Osteocyte (in vitro differentiated cells): ENCODE results near the gene FIBCD1. TPM values are rescaled to one million over a fixed set of nuclear protein-coding genes. Genes with fewer than 3 reads are reported as not detected.

Experiments used
- DNase-seq: peaks from one replicate; pipeline ENCODE4 v3.0.0; 2021; ENCODE audit warnings: mixed read lengths; ENCODE audit not compliant: unreplicated experiment; ENCODE audit errors: extremely low spot score
- H3K27ac Mint-ChIP-seq: one replicate; pipeline ENCODE4 v1.8.0; 2021; ENCODE audit warnings: mild to moderate bottlenecking, mixed read lengths; ENCODE audit not compliant: unreplicated experiment
- H3K27me3 Mint-ChIP-seq: one replicate; pipeline ENCODE4 v1.8.0; 2021; ENCODE audit warnings: mixed read lengths; ENCODE audit not compliant: unreplicated experiment
- H3K36me3 Mint-ChIP-seq: one replicate; pipeline ENCODE4 v1.8.0; 2021; ENCODE audit warnings: mixed read lengths; ENCODE audit not compliant: unreplicated experiment
- H3K4me1 Mint-ChIP-seq: one replicate; pipeline ENCODE4 v1.8.0; 2021; ENCODE audit warnings: mixed read lengths; ENCODE audit not compliant: unreplicated experiment
- H3K4me3 Mint-ChIP-seq: one replicate; pipeline ENCODE4 v1.8.0; 2021; ENCODE audit warnings: mild to moderate bottlenecking, moderate library complexity, mixed read lengths; ENCODE audit not compliant: unreplicated experiment
- H3K9me3 Mint-ChIP-seq: one replicate; pipeline ENCODE4 v1.8.0; 2021; ENCODE audit warnings: mixed read lengths; ENCODE audit not compliant: unreplicated experiment
- total RNA-seq: library from RNA; stranded (reverse); gene quantifications from 2 replicates; pipeline ENCODE4 v1.2.1, GENCODE V29; 2021
- TF ChIP-seq, protein P1 (sequence below): fragments of 200-600 bp; sonication (generic); IDR thresholded peaks from 2 replicates; pipeline ENCODE4 v1.5.0; 2021; ENCODE audit warnings: antibody characterized with exemption, mild to moderate bottlenecking, moderate library complexity

The FIBCD1 gene
- total RNA-seq, 1 donor from 2014 or later: 18.2 TPM

- H3K27ac Mint-ChIP-seq: no peak overlapping the region
- DNase-seq: no peak
- TF ChIP-seq, protein P1, sequence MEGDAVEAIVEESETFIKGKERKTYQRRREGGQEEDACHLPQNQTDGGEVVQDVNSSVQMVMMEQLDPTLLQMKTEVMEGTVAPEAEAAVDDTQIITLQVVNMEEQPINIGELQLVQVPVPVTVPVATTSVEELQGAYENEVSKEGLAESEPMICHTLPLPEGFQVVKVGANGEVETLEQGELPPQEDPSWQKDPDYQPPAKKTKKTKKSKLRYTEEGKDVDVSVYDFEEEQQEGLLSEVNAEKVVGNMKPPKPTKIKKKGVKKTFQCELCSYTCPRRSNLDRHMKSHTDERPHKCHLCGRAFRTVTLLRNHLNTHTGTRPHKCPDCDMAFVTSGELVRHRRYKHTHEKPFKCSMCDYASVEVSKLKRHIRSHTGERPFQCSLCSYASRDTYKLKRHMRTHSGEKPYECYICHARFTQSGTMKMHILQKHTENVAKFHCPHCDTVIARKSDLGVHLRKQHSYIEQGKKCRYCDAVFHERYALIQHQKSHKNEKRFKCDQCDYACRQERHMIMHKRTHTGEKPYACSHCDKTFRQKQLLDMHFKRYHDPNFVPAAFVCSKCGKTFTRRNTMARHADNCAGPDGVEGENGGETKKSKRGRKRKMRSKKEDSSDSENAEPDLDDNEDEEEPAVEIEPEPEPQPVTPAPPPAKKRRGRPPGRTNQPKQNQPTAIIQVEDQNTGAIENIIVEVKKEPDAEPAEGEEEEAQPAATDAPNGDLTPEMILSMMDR: no peak
- H3K4me3 Mint-ChIP-seq: no peak overlapping the region
- H3K27me3 Mint-ChIP-seq: peaks cover 17% of the 10 kb centered on the region
- H3K36me3 Mint-ChIP-seq: no peaks in the 10 kb centered on the region
- H3K4me1 Mint-ChIP-seq: no peaks in the 10 kb centered on the region
- H3K9me3 Mint-ChIP-seq: no peaks in the 10 kb centered on the region
Observed at GRCh38 chr9:130979591-130980385, 40.7 kb upstream of the FIBCD1 start.

- no peaks in the 10 kb centered on the region for H3K9me3 Mint-ChIP-seq
- DNase-seq: no peak
Observed at GRCh38 chr9:130977811-130978221, 38.8 kb upstream of the FIBCD1 start.

GRCh38 chr9:130975932-130976841 is 37.1 kb upstream of the FIBCD1 start:
- TF ChIP-seq, protein P1: no peak
- H3K9me3 Mint-ChIP-seq: no peaks in the 10 kb centered on the region
- H3K4me1 Mint-ChIP-seq: peaks cover 4% of the 10 kb centered on the region
- H3K27ac Mint-ChIP-seq: no peak overlapping the region
- no peak for DNase-seq
- peaks cover 32% of the 10 kb centered on the region for H3K27me3 Mint-ChIP-seq
- no peak overlapping the region for H3K4me3 Mint-ChIP-seq
- no peaks in the 10 kb centered on the region for H3K36me3 Mint-ChIP-seq

More at GRCh38 chr9:130977811-130978221, 38.8 kb upstream of the FIBCD1 start:
- TF ChIP-seq, protein P1: no peak
- Mint-ChIP-seq H3K27ac (no peak overlapping the region), H3K4me3 (no peak overlapping the region), H3K27me3 (peaks cover 22% of the 10 kb centered on the region), H3K4me1 (no peaks in the 10 kb centered on the region), H3K36me3 (no peaks in the 10 kb centered on the region)

DNA sequence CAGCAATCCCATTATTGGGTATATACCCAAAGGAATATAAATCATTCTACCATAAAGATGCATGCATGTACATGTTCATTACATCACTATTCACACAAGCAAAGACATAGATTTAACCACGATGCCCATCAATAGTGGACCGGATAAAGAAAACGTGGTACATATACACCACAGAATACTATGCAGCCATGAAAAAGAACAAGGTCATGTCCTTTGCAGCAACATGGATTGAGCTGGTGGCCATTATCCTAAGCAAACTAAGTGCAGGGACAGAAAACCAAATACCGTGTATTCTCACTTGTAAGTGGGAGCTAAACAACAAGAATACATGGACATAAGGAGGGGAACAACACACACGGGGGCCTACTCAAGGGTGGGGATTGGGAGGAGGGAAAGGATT is 36.1 kb upstream of the FIBCD1 start:
- H3K36me3 Mint-ChIP-seq: no peaks in the 10 kb centered on the region
- DNase-seq: no peak
- peaks cover 25% of the 10 kb centered on the region for H3K27me3 Mint-ChIP-seq
- no peaks in the 10 kb centered on the region for H3K9me3 Mint-ChIP-seq
- no peak overlapping the region for H3K27ac Mint-ChIP-seq
- TF ChIP-seq, protein P1: no peak
- H3K4me1 Mint-ChIP-seq: peaks cover 4% of the 10 kb centered on the region
- H3K4me3 Mint-ChIP-seq: no peak overlapping the region

DNA sequence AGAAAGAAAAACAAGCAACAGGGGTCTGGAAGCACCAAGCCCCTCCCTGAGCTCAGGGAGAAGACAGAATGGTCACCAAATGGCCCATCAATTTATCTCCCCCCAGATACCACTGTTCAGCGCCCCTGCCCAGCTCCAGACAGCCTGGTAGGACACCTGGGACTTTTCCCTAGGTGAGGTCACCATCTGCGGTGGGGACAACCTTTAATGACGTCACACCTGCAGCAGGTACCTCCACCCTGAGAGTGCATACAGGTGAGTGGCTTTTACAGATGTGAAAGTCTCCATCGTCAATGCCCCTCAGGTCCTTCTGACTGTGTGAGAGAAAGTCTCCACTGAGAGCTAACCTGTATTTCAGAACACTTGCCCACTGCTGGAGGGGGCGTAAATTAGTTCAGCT is 35.6 kb upstream of the FIBCD1 start:
- Mint-ChIP-seq H3K4me3 (no peak overlapping the region), H3K4me1 (peaks cover 4% of the 10 kb centered on the region), H3K27ac (no peak overlapping the region), H3K9me3 (no peaks in the 10 kb centered on the region), H3K36me3 (no peaks in the 10 kb centered on the region), H3K27me3 (peaks cover 25% of the 10 kb centered on the region)
- DNase-seq: no peak
- TF ChIP-seq, protein P1: no peak
